HG02970 (cell line): ENCODE results near the gene HEPHL1.
"Not testable (repeated sequence)": the region's sequence is repeated elsewhere in the genome, so short reads cannot be mapped to it uniquely, and the experiment has no call there.

Experiments used
- ATAC-seq: cut with Tn5 transposase; IDR thresholded peaks from one replicate; pipeline ENCODE4 v1.9.1; 2021; ENCODE audit warnings: mild to moderate bottlenecking, moderate library complexity, moderate number of reproducible peaks; ENCODE audit not compliant: unreplicated experiment, low FRiP score

Gene HEPHL1, protein sequence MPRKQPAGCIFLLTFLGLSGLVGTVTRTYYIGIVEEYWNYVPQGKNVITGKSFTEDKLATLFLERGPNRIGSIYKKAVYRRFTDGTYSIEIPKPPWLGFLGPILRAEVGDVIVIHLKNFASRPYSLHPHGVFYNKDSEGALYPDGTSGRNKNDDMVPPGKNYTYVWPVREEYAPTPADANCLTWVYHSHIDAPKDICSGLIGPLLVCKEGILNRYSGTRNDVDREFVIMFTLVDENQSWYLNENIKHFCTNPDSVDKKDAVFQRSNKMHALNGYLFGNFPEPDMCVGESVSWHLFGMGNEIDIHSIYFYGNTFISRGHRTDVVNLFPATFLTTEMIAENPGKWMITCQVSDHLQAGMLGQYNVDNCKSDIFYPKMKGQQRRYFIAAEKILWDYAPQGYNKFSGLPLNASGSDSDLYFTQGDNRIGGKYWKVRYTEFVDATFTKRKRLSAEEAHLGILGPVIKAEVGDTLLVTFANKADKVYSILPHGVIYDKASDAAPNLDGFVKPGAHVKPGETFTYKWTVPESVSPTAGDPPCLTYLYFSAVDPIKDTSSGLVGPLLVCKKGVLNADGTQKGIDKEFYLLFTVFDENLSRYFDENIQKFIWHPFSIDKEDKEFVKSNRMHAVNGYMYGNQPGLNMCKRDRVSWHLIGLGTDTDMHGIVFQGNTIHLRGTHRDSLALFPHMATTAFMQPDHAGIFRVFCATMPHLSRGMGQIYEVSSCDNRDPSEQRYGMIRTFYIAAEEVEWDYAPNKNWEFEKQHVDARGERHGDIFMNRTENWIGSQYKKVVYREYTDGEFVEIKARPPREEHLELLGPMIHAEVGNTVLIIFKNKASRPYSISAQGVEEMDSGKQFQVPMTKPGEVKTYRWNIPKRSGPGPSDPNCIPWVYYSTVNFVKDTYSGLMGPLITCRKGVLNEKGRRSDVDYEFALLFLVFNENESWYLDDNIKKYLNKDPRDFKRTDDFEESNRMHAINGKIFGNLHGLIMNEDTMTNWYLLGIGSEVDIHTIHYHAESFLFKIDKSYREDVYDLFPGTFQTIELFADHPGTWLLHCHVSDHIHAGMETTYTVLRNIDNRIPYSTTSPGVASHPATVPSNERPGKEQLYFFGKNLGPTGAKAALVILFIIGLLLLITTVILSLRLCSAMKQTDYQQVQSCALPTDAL

GRCh38 chr11:94020777-94021481 is at the start of gene HEPHL1:
HEPHL1 (plus strand) TSS chr11:94021354; CDS start chr11:94021369, 15 bp downstream.
- ATAC-seq: no peak

DNA sequence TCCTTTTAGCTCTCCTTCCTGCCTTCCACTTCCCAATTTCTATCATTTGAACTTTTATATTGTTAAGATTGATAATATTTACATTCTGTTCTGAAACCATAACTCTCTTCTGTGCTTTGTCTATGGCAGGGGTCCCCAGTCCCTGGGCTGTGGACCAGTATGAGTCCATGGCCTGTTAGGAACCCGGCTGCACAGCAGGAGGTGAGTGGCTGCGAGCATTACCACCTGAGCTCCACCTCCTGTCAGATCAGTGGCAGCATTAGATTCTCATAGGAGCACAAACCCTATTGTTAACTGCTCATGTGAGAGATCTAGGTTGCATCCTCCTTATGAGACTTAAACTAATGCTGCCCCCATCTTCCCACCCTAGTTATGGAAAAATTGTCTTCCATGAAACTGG is 48.4 kb upstream of the HEPHL1 start:
- ATAC-seq: no peak

DNA sequence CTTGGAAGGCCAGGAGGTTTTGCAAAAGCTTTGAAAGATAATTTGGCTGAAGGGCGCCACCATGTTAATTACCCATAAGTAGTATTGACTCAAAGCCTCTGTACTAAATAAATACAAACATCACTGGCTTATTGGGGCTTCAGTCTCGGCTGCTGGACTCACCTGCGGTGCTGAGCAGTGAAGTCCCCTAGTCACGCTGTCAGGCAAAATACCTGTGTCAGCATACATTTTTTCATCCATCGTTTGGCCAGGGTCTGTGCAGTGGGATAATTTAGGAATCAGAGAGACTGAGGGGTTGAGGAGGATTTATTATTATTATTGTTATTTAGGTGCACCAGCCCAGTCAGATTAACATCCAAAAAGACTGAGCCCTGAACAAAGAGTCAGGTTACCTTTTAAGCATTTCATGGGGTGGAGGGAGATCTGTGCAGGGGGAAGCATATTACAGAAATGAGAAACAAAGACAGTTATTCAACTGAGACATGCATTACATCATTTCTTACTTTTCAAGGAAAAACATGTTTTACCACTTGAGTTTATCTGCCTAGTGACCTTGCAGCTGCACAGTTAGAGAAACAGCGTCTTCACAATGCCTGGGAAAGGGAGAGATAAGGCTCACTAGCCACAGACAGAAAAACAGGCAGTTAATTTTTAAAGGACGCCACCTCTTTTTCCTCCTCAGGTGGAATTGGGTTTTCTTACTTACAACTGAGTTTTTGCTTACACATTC is 47.7 kb upstream of the HEPHL1 start:
- ATAC-seq: not testable (repeated sequence)

DNA sequence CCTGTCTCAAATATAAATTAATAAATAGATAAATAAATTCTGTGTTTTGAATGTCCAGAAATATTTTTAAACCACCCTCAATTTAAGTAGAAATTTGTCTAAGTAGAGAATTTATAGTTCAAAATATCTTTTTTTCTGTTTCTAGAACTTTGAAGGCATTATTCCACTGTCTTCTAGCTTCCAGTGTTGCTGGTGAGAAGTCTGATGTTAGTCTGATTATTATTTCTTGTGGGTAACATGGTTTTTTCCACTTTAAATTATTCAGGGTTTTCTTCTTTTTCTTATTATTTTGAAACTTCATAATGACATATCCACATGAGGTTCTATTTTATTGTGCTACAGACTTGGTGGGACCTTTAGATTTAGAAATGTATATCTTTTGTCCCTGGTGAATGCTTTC is 46.4 kb upstream of the HEPHL1 start:
- ATAC-seq: no peak

- ATAC-seq: not testable (repeated sequence)
Observed at GRCh38 chr11:93976577-93977254, 44.4 kb upstream of the HEPHL1 start.

GRCh38 chr11:93983542-93984195 is 37.5 kb upstream of the HEPHL1 start:
- no peak for ATAC-seq

GRCh38 chr11:93984196-93984567 is 37.0 kb upstream of the HEPHL1 start:
- ATAC-seq: no peak

DNA sequence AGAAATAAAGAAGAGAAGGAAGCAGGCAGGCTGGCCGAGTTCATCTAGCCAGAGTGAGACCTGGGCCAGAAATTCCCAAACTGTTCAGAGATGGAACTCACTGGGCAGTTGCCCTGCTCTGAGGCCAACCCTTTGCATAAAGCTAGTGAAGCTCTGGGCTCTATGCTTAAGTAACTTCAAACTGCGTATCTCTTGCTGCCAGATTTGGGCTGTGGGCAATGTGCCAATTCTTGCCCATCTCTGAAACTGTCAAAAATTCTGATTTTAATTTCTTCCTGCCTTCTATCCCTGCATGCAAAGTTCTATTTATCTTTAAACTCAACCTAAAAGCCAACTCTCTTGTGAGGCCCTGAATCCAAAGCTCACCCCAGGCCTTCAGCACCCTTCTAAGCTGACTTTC is 36.2 kb upstream of the HEPHL1 start:
- no peak for ATAC-seq

- no peak for ATAC-seq
Observed at GRCh38 chr11:93986716-93987115, 34.4 kb upstream of the HEPHL1 start.

DNA sequence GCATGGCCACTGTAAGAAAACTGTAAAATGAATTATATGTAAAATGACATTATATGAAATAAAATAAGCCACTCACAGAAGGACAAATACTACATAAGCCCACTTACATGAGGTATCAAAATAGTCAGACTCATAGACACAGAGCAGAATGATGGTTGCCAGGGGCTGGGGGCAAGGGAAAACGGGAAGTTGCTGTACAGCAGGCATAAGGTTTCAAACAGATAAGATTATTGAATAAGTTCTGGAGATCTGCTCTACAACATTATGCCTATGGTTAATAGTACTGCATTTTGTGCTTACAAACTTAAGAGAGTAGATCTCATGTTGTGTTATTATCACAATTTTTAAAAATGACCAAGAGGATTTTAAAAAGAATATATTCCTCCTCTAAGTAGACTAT is 32.7 kb upstream of the HEPHL1 start:
- ATAC-seq: no peak

GRCh38 chr11:93988912-93989311 is 32.2 kb upstream of the HEPHL1 start:
- ATAC-seq: no peak

- no peak for ATAC-seq
Observed at GRCh38 chr11:93993747-93994146, 27.4 kb upstream of the HEPHL1 start.

GRCh38 chr11:93997741-93998140 is 23.4 kb upstream of the HEPHL1 start:
- no peak for ATAC-seq

- ATAC-seq: no peak
Observed at GRCh38 chr11:94000659-94001058, 20.5 kb upstream of the HEPHL1 start.

- no peak for ATAC-seq
Observed at GRCh38 chr11:94002226-94002625, 18.9 kb upstream of the HEPHL1 start.

- no peak for ATAC-seq
Observed at GRCh38 chr11:94007426-94007825, 13.7 kb upstream of the HEPHL1 start.

GRCh38 chr11:94007906-94008305 is 13.2 kb upstream of the HEPHL1 start:
- ATAC-seq: no peak

DNA sequence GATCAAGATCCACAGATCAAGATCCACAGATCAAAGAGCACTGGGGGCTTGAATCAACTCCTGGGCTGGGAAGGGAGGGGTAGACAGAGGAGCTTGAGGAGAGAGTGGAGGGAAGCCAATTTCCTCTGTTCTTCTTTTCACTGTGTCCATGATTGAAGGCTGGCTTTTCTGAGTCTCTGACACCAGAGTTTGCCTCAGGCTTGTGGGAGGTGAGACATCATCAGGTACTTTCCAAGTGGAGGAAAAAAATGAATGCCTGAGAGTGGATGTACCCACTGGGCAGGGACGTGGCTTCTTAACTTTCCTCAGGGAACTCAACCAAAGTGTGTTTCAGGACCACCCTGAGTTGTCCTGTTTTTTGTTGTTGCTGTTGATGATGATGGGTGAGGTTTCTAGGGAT is 11.0 kb upstream of the HEPHL1 start:
- ATAC-seq: no peak

GRCh38 chr11:94011478-94011877 is 9.7 kb upstream of the HEPHL1 start:
- ATAC-seq: no peak
